Keratinocyte (primary cell): Measurements from ENCODE around the gene FAM221B. TPM values are rescaled to one million over a fixed set of nuclear protein-coding genes. Genes with fewer than 3 reads are reported as not detected.

Experiments
- DNase-seq: peaks from one replicate; pipeline ENCODE4 v3.0.0-alpha.2; 2011; ENCODE audit warnings: low read depth, missing footprints, low spot score
- FAIRE-seq: peaks from 2 replicates; lab custom pipeline; 2011; peaks lifted over from hg19 to GRCh38; lab: Jason Lieb, UNC
- H2AFZ ChIP-seq: 2 replicates; pipeline ENCODE4 v1.6.0; 2012; ENCODE audit warnings: low read length, control low read depth, inconsistent platforms; ENCODE audit not compliant: control insufficient read depth
- H3K27ac ChIP-seq: 2 replicates; pipeline ENCODE4 v1.5.1; 2011; ENCODE audit warnings: low read length; ENCODE audit not compliant: control insufficient read depth, insufficient read depth
- H3K27me3 ChIP-seq: 3 replicates; pipeline ENCODE4 v1.6.0; 2011; ENCODE audit warnings: low read length; ENCODE audit not compliant: control insufficient read depth, insufficient read depth; ENCODE audit errors: extremely low read depth
- H3K36me3 ChIP-seq, 2 experiments: 2 replicates in 1 of 2; 3 replicates in 1 of 2; pipeline ENCODE4 v1.5.1; 2011; ENCODE audit warnings: low read length in 2 of 2, mild to moderate bottlenecking in 1 of 2; ENCODE audit not compliant: control insufficient read depth in 2 of 2, insufficient read depth in 2 of 2; ENCODE audit errors: extremely low read depth in 1 of 2
- H3K4me1 ChIP-seq: 3 replicates; pipeline ENCODE4 v1.5.1; 2011; ENCODE audit warnings: low read length; ENCODE audit not compliant: control insufficient read depth, insufficient read depth; ENCODE audit errors: extremely low read depth
- H3K4me2 ChIP-seq: 3 replicates; pipeline ENCODE4 v1.6.0; 2011; ENCODE audit warnings: low read depth, low read length; ENCODE audit not compliant: control insufficient read depth, insufficient read depth; ENCODE audit errors: extremely low read depth
- H3K4me3 ChIP-seq, 3 experiments: fragments of 200-600 bp in 1 of 3; sonication (generic) in 1 of 3; 2 replicates in 2 of 3; 3 replicates in 1 of 3; pipeline ENCODE4 v1.5.1; 2011 to 2016; ENCODE audit warnings: low read length in 3 of 3, mild to moderate bottlenecking in 3 of 3, control low read depth in 2 of 3, inconsistent platforms in 1 of 3, low read depth in 1 of 3, mixed read lengths in 1 of 3, mixed run types in 1 of 3, moderate library complexity in 1 of 3; ENCODE audit not compliant: control insufficient read depth in 2 of 3, insufficient read depth in 2 of 3; ENCODE audit errors: extremely low read depth in 1 of 3
- H3K79me2 ChIP-seq: 2 replicates; pipeline ENCODE4 v1.6.0; 2012; ENCODE audit warnings: low read length; ENCODE audit not compliant: control insufficient read depth, insufficient read depth
- H3K9ac ChIP-seq: 3 replicates; pipeline ENCODE4 v1.6.0; 2011; ENCODE audit warnings: low read length; ENCODE audit not compliant: control insufficient read depth, insufficient read depth; ENCODE audit errors: extremely low read depth
- H3K9me1 ChIP-seq: 3 replicates; pipeline ENCODE4 v1.6.0; 2011; ENCODE audit warnings: low read length; ENCODE audit not compliant: control insufficient read depth, insufficient read depth; ENCODE audit errors: extremely low read depth
- H3K9me3 ChIP-seq: 2 replicates; pipeline ENCODE4 v1.5.1; 2012; ENCODE audit warnings: low read depth, low read length; ENCODE audit not compliant: control insufficient read depth
- H4K20me1 ChIP-seq: 3 replicates; pipeline ENCODE4 v1.6.0; 2011; ENCODE audit warnings: low read length; ENCODE audit not compliant: control insufficient read depth, insufficient read depth; ENCODE audit errors: extremely low read depth
- EZH2 ChIP-seq: IDR thresholded peaks from one replicate; pipeline ENCODE4 v1.6.1; 2012; ENCODE audit warnings: inconsistent platforms, mild to moderate bottlenecking, low read length, moderate library complexity
- dilution Hi-C: fragments of 300-500 bp; cut with MboI; formaldehyde crosslinking; loops from one replicate; pipeline ENCODE4 v1.7.0; 2020; ENCODE audit warnings: low sequenced_read_pairs; ENCODE audit not compliant: extremely low pct_ligation_motif_present
- polyA plus RNA-seq, 5 experiments: library from polyadenylated mRNA; depleted of rRNA in 3 of 5; stranded (reverse) in 3 of 5; stranded (forward) in 1 of 5; unstranded in 1 of 5; fragments of >200 nt; gene quantifications; 1 replicate in 1 of 5; 2 replicates in 3 of 5; 3 replicates in 1 of 5; pipeline versions ENCODE4 v1.2.1 to v1.2.3, GENCODE V29; 2011 to 2012; ENCODE audit warnings: missing spikeins in 2 of 5, low read depth in 1 of 5, low replicate concordance in 1 of 5
- TF ChIP-seq, protein P1 (sequence below), 3 experiments: IDR thresholded peaks in 1 of 3; conservative IDR thresholded peaks in 1 of 3; optimal IDR thresholded peaks in 1 of 3; 2 replicates in 2 of 3; 3 replicates in 1 of 3; pipeline versions ENCODE3 to v1.5.1; 2011; ENCODE audit warnings: low read length in 3 of 3, mild to moderate bottlenecking in 3 of 3, moderate library complexity in 2 of 3, control low read depth in 1 of 3, inconsistent platforms in 1 of 3; ENCODE audit not compliant: insufficient read depth in 2 of 3; ENCODE audit errors: extremely low read depth in 1 of 3

FAM221B gene
- polyA plus RNA-seq, 1 donor (not counting 4 experiments of a cell fraction or from before 2014, with no cell fraction given), result not detected

- TF ChIP-seq, protein P1, sequence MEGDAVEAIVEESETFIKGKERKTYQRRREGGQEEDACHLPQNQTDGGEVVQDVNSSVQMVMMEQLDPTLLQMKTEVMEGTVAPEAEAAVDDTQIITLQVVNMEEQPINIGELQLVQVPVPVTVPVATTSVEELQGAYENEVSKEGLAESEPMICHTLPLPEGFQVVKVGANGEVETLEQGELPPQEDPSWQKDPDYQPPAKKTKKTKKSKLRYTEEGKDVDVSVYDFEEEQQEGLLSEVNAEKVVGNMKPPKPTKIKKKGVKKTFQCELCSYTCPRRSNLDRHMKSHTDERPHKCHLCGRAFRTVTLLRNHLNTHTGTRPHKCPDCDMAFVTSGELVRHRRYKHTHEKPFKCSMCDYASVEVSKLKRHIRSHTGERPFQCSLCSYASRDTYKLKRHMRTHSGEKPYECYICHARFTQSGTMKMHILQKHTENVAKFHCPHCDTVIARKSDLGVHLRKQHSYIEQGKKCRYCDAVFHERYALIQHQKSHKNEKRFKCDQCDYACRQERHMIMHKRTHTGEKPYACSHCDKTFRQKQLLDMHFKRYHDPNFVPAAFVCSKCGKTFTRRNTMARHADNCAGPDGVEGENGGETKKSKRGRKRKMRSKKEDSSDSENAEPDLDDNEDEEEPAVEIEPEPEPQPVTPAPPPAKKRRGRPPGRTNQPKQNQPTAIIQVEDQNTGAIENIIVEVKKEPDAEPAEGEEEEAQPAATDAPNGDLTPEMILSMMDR (optimal IDR thresholded peaks at IDR 0.05 in 1 of 3, IDR thresholded peaks at IDR 0.05 in 1 of 3, conservative IDR thresholded peaks at IDR 0.05 in 1 of 3; ENCODE audit: extremely low read depth in 1 of 3, insufficient read depth in 2 of 3, low read length in 3 of 3), result peak; percentile 88 to 97 (median 91)
- TF ChIP-seq EZH2, result no peak
- H3K27me3 ChIP-seq, result no peaks in the 10 kb centered on the region
- H3K4me1 ChIP-seq, result peaks cover 4% of the 10 kb centered on the region
- no peak overlapping the region for H3K27ac ChIP-seq
- no peaks in the 10 kb centered on the region for H3K9me3 ChIP-seq
- H4K20me1 ChIP-seq, result no peaks in the 10 kb centered on the region
- H3K79me2 ChIP-seq, result no peaks in the 10 kb centered on the region
- H2AFZ ChIP-seq, result peak overlapping the region; percentile 47
- FAIRE-seq, result peak; percentile 93
- no peak overlapping the region for H3K4me3 ChIP-seq
- H3K9ac ChIP-seq, result no peak overlapping the region
- dilution Hi-C loops, result no loop called here
- no peaks in the 10 kb centered on the region for H3K36me3 ChIP-seq
- H3K9me1 ChIP-seq, result no peaks in the 10 kb centered on the region
- H3K4me2 ChIP-seq, result no peak overlapping the region
- DNase-seq, result peak; percentile 32
Observed at GRCh38 chr9:35790385-35791296, 37.9 kb downstream of the FAM221B start.

DNA sequence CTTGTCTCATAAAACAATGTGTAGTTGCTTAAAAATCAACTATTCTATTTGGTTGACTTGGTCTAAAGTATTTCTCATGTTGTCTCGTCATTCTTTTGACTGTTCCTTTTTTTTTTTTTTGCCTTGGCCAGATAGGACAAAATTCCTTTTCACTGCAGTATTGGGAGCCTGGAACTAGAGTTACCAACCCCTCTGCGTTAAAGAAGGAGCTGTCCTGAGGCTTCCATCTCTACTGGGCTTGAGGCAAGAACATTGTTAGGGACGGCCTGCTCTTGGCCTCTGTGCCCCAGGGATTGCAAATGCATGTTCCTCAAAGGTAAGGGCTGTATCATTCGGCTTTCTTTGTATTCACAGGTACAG lies 38.5 kb downstream of the FAM221B start:
- Histone ChIP-seq H3K4me2 (no peak overlapping the region), H3K9ac (no peak overlapping the region), H3K27ac (no peak overlapping the region), H3K4me1 (no peaks in the 10 kb centered on the region), H2AFZ (no peak overlapping the region), H3K9me3 (no peaks in the 10 kb centered on the region), H3K4me3 (no peak overlapping the region), H4K20me1 (no peaks in the 10 kb centered on the region), H3K79me2 (no peaks in the 10 kb centered on the region), H3K9me1 (no peaks in the 10 kb centered on the region), H3K36me3 (no peaks in the 10 kb centered on the region), H3K27me3 (no peaks in the 10 kb centered on the region)
- DNase-seq (no peak), FAIRE-seq (no peak)
- TF ChIP-seq EZH2, result no peak
- TF ChIP-seq, protein P1 (optimal IDR thresholded peaks at IDR 0.05 in 1 of 3, IDR thresholded peaks at IDR 0.05 in 1 of 3, conservative IDR thresholded peaks at IDR 0.05 in 1 of 3; ENCODE audit: extremely low read depth in 1 of 3, insufficient read depth in 2 of 3, low read length in 3 of 3), result no peak
- dilution Hi-C loops, result no loop called here
